Large intestine (tissue), 3 donors: ENCODE data around the gene PCED1B. TPM values are rescaled to one million over a fixed set of nuclear protein-coding genes. Genes with fewer than 3 reads are reported as not detected.
"Not testable (repeated sequence)": the region's sequence is repeated elsewhere in the genome, so short reads cannot be mapped to it uniquely, and the experiment has no call there.

Experiments
- DNase-seq, 2 donors: peaks; one replicate each; pipeline versions ENCODE4 v3.0.0 to v3.0.0-alpha.2; 2013
- H3K27ac ChIP-seq: one replicate; pipeline ENCODE4 v1.5.1; 2013; ENCODE audit warnings: low read length
- H3K27me3 ChIP-seq: 2 replicates; pipeline ENCODE4 v1.6.1; 2013; ENCODE audit warnings: low read length; ENCODE audit not compliant: control insufficient read depth, insufficient read depth
- H3K36me3 ChIP-seq: 2 replicates; pipeline ENCODE4 v1.6.1; 2013; ENCODE audit warnings: low read length; ENCODE audit not compliant: control insufficient read depth, insufficient read depth
- H3K4me1 ChIP-seq: one replicate; pipeline ENCODE4 v1.6.1; 2013; ENCODE audit warnings: low read length; ENCODE audit not compliant: control insufficient read depth, insufficient read depth
- H3K4me3 ChIP-seq: one replicate; pipeline ENCODE4 v1.5.1; 2013; ENCODE audit warnings: low read length
- H3K9me3 ChIP-seq: one replicate; pipeline ENCODE4 v1.6.1; 2013; ENCODE audit warnings: mild to moderate bottlenecking, low read depth, low read length, moderate library complexity; ENCODE audit not compliant: control insufficient read depth
- WGBS: methylation state at CpG from one replicate; pipeline ENCODE4 v1.1.5; 2013; ENCODE audit warnings: low lambda C conversion rate; ENCODE audit not compliant: insufficient coverage; 5-methylcytosine and 5-hydroxymethylcytosine counted together
- polyA plus RNA-seq: library from polyadenylated mRNA; unstranded; fragments of 120-200 nt; gene quantifications from one replicate; pipeline ENCODE4 v1.2.1, GENCODE V29; 2013

PCED1B gene
- polyA plus RNA-seq, 1 donor, result 4.3 TPM

GRCh38 chr12:47107446-47107845 is 28.0 kb downstream of the PCED1B start:
- no peaks in the 10 kb centered on the region for H3K36me3 ChIP-seq
- no peaks in the 10 kb centered on the region for H3K27me3 ChIP-seq
- no peaks in the 10 kb centered on the region for H3K9me3 ChIP-seq
- peaks cover 4% of the 10 kb centered on the region for H3K4me1 ChIP-seq
- H3K27ac ChIP-seq, result no peak overlapping the region
- no peak for DNase-seq
- H3K4me3 ChIP-seq, result no peak overlapping the region
- WGBS, result 100% methylated on average over 1 of the region's 3 CpGs

GRCh38 chr12:47107926-47108325 is 28.5 kb downstream of the PCED1B start:
- no peak overlapping the region for H3K27ac ChIP-seq

GRCh38 chr12:47110011-47110541 is 30.7 kb downstream of the PCED1B start:
- Histone ChIP-seq H3K36me3 (no peaks in the 10 kb centered on the region), H3K4me1 (no peaks in the 10 kb centered on the region), H3K9me3 (no peaks in the 10 kb centered on the region), H3K27me3 (no peaks in the 10 kb centered on the region), H3K4me3 (no peak overlapping the region), H3K27ac (no peak overlapping the region)
- DNase-seq, result no peak
- WGBS, result 100% methylated on average over 1 of the region's 2 CpGs

More at GRCh38 chr12:47107926-47108325, 28.5 kb downstream of the PCED1B start:
- Histone ChIP-seq H3K36me3 (no peaks in the 10 kb centered on the region), H3K9me3 (no peaks in the 10 kb centered on the region), H3K4me3 (no peak overlapping the region), H3K4me1 (peaks cover 3% of the 10 kb centered on the region), H3K27me3 (no peaks in the 10 kb centered on the region)
- no peak for DNase-seq

GRCh38 chr12:47110718-47111391 is 31.4 kb downstream of the PCED1B start:
- DNase-seq, result no peak
- H3K9me3 ChIP-seq, result no peaks in the 10 kb centered on the region
- H3K27ac ChIP-seq, result no peak overlapping the region
- no peak overlapping the region for H3K4me3 ChIP-seq
- whole genome bisulfite sequencing, result no CpG with 5 or more reads among the region's 2 CpGs
- no peaks in the 10 kb centered on the region for H3K36me3 ChIP-seq
- H3K4me1 ChIP-seq, result no peaks in the 10 kb centered on the region
- no peaks in the 10 kb centered on the region for H3K27me3 ChIP-seq

GRCh38 chr12:47111392-47111778 is 32.0 kb downstream of the PCED1B start:
- no peaks in the 10 kb centered on the region for H3K9me3 ChIP-seq
- no peak overlapping the region for H3K4me3 ChIP-seq
- no peaks in the 10 kb centered on the region for H3K4me1 ChIP-seq
- WGBS, result 100% methylated on average over 2 of the region's 2 CpGs
- no peak overlapping the region for H3K27ac ChIP-seq
- no peak for DNase-seq
- H3K36me3 ChIP-seq, result no peaks in the 10 kb centered on the region
- H3K27me3 ChIP-seq, result no peaks in the 10 kb centered on the region

- WGBS, result 80% methylated on average over 1 of the region's 6 CpGs
- no peaks in the 10 kb centered on the region for H3K4me1 ChIP-seq
- H3K27me3 ChIP-seq, result no peaks in the 10 kb centered on the region
- DNase-seq, result no peak
- no peak overlapping the region for H3K27ac ChIP-seq
- H3K36me3 ChIP-seq, result no peaks in the 10 kb centered on the region
- no peaks in the 10 kb centered on the region for H3K9me3 ChIP-seq
- H3K4me3 ChIP-seq, result no peak overlapping the region
Observed at GRCh38 chr12:47111854-47112253, 32.4 kb downstream of the PCED1B start.

- no peak overlapping the region for H3K4me3 ChIP-seq
- H3K27ac ChIP-seq, result no peak overlapping the region
- no peaks in the 10 kb centered on the region for H3K27me3 ChIP-seq
- no peaks in the 10 kb centered on the region for H3K9me3 ChIP-seq
- no peaks in the 10 kb centered on the region for H3K36me3 ChIP-seq
- no peak for DNase-seq
- H3K4me1 ChIP-seq, result no peaks in the 10 kb centered on the region
- 100% methylated on average over 1 of the region's 2 CpGs for WGBS
Observed at GRCh38 chr12:47112679-47113078, 33.3 kb downstream of the PCED1B start.

GRCh38 chr12:47114481-47114892 is 35.1 kb downstream of the PCED1B start:
- no peak overlapping the region for H3K27ac ChIP-seq
- no peak for DNase-seq
- no peaks in the 10 kb centered on the region for H3K4me1 ChIP-seq
- H3K36me3 ChIP-seq, result no peaks in the 10 kb centered on the region
- no peak overlapping the region for H3K4me3 ChIP-seq
- WGBS, result 100% methylated on average over 1 of the region's 5 CpGs
- H3K27me3 ChIP-seq, result no peaks in the 10 kb centered on the region
- no peaks in the 10 kb centered on the region for H3K9me3 ChIP-seq

- WGBS, result no CpG with 5 or more reads among the region's 3 CpGs
- not testable (repeated sequence) for H3K27ac ChIP-seq
Observed at GRCh38 chr12:47117305-47117704, 37.9 kb downstream of the PCED1B start.

GRCh38 chr12:47120736-47121135 is 41.3 kb downstream of the PCED1B start:
- Histone ChIP-seq H3K4me3 (no peak overlapping the region), H3K27me3 (no peaks in the 10 kb centered on the region), H3K9me3 (no peaks in the 10 kb centered on the region), H3K4me1 (no peaks in the 10 kb centered on the region), H3K27ac (no peak overlapping the region), H3K36me3 (no peaks in the 10 kb centered on the region)
- WGBS, result 96% methylated on average over 3 of the region's 3 CpGs
- no peak for DNase-seq

More at GRCh38 chr12:47117305-47117704, 37.9 kb downstream of the PCED1B start:
- not testable (repeated sequence) for DNase-seq, H3K9me3 ChIP-seq, H3K36me3 ChIP-seq, H3K27me3 ChIP-seq, H3K4me1 ChIP-seq, H3K4me3 ChIP-seq

- H3K4me1 ChIP-seq, result no peaks in the 10 kb centered on the region
- no peak overlapping the region for H3K4me3 ChIP-seq
- H3K27me3 ChIP-seq, result no peaks in the 10 kb centered on the region
- WGBS, result no CpG with 5 or more reads among the region's 5 CpGs
- no peak overlapping the region for H3K27ac ChIP-seq
- no peaks in the 10 kb centered on the region for H3K36me3 ChIP-seq
- no peak for DNase-seq
- no peaks in the 10 kb centered on the region for H3K9me3 ChIP-seq
Observed at GRCh38 chr12:47121146-47121545, 41.7 kb downstream of the PCED1B start.
